Raji (cell line): ENCODE results near the gene SCN4A.
"Not testable (repeated sequence)": the region's sequence is repeated elsewhere in the genome, so short reads cannot be mapped to it uniquely, and the experiment has no call there.

ENCODE experiments used
- POLR2A ChIP-seq: IDR thresholded peaks from 2 replicates; pipeline ENCODE4 v1.6.1; 2011; ENCODE audit warnings: low read depth, low read length, control low read depth; ENCODE audit not compliant: insufficient read depth

SCN4A gene

GRCh38 chr17:63926164-63926563 lies 46.6 kb downstream of the SCN4A start:
- TF ChIP-seq POLR2A: no peak

- TF ChIP-seq POLR2A: peak; percentile 60
Observed at GRCh38 chr17:63925615-63926014, 47.1 kb downstream of the SCN4A start.

GRCh38 chr17:63922402-63922801 lies 50.3 kb downstream of the SCN4A start:
- TF ChIP-seq POLR2A: 0 out of 2 replicates have a peak, but pooled peaks have one; percentile 48

GRCh38 chr17:63920779-63921178 lies 51.9 kb downstream of the SCN4A start:
- TF ChIP-seq POLR2A: 0 out of 2 replicates have a peak, but pooled peaks have one; percentile 23

GRCh38 chr17:63919311-63919723 lies 53.4 kb downstream of the SCN4A start:
- 0 out of 2 replicates have a peak, but pooled peaks have one; percentile 27 for TF ChIP-seq POLR2A

GRCh38 chr17:63918789-63919305 lies 53.9 kb downstream of the SCN4A start, which contains the start of gene GH1:
Gene GH1, minus strand, starts transcription at chr17:63918839. Its CDS starts 63 bp downstream, at chr17:63918776.
- TF ChIP-seq POLR2A: not testable (repeated sequence)

- TF ChIP-seq POLR2A: no peak
Observed at GRCh38 chr17:63918305-63918704, 54.4 kb downstream of the SCN4A start.

GRCh38 chr17:63917646-63918045 lies 55.1 kb downstream of the SCN4A start:
- TF ChIP-seq POLR2A: no peak

- TF ChIP-seq POLR2A: no peak
Observed at GRCh38 chr17:63916566-63917185, 56.0 kb downstream of the SCN4A start.

GRCh38 chr17:63914471-63914870 lies 58.2 kb downstream of the SCN4A start:
- TF ChIP-seq POLR2A: no peak

- no peak for TF ChIP-seq POLR2A
Observed at GRCh38 chr17:63911657-63912100, 61.0 kb downstream of the SCN4A start.

- TF ChIP-seq POLR2A: no peak
Observed at GRCh38 chr17:63911041-63911635, 61.6 kb downstream of the SCN4A start, which contains the start of gene CSHL1. Gene CSHL1, minus strand, starts transcription at chr17:63911258. Its CDS starts 62 bp downstream, at chr17:63911196.

GRCh38 chr17:63910096-63910495 lies 62.6 kb downstream of the SCN4A start:
- no peak for TF ChIP-seq POLR2A

- TF ChIP-seq POLR2A: not testable (repeated sequence)
Observed at GRCh38 chr17:63896524-63897354, 76.0 kb downstream of the SCN4A start, which contains the start of gene CSH1. Gene CSH1, minus strand, starts transcription at chr17:63896574. Its CDS starts 63 bp downstream, at chr17:63896511.
